H1 (cell line): Measurements from ENCODE around the gene ANAPC5. TPM values are rescaled to one million over a fixed set of nuclear protein-coding genes. Genes with fewer than 3 reads are reported as not detected.

Experiments used
- EZH2 ChIP-seq: fragments of 200-600 bp; sonication (generic); IDR thresholded peaks from 2 replicates; pipeline ENCODE4 v1.7.1; 2012; ENCODE audit warnings: low read depth, mild to moderate bottlenecking, moderate library complexity, low read length, inconsistent platforms; ENCODE audit not compliant: severe bottlenecking
- TBP ChIP-seq: IDR thresholded peaks from 2 replicates; pipeline ENCODE4 v1.6.1; 2011; ENCODE audit warnings: low read depth, low read length, improper control_type of control experiment
- ZNF274 ChIP-seq: IDR thresholded peaks from 2 replicates; pipeline ENCODE4 v1.7.0; 2012; ENCODE audit warnings: low read length, borderline replicate concordance; ENCODE audit errors: extremely low read depth
- polyA plus RNA-seq, 7 experiments: library from polyadenylated mRNA; depleted of rRNA in 3 of 7; stranded (reverse) in 5 of 7; unstranded in 2 of 7; fragments of >200 nt in 5 of 7; fragments of 200-250 nt in 2 of 7; gene quantifications; 1 replicate in 5 of 7; 2 replicates in 1 of 7; 4 replicates in 1 of 7; pipeline versions ENCODE4 v1.2.1 to v1.2.3, GENCODE V29; 2011 to 2013; ENCODE audit warnings: missing spikeins in 2 of 7, mixed read lengths in 2 of 7
- total RNA-seq: library from RNA; stranded (reverse); fragmentation: NEBNext Ultra II Directional; extraction: Animal tissue kit (Norgen Biotek cat#: 25700); gene quantifications from 2 replicates; pipeline ENCODE4 v1.2.1, GENCODE V29; 2021

Gene ANAPC5
- total and polyA plus RNA-seq, 2 of the 8 experiments (the other 6 are each of a cell fraction or from before 2014, with no cell fraction given) = 103 to 127 TPM

GRCh38 chr12:121398355-121398754 is 46.1 kb upstream of the ANAPC5 start (continued):
- TF ChIP-seq ZNF274 (no peak), EZH2 (no peak), TBP (no peak)
- TF ChIP-seq, all 59 proteins: peak for 0
